Activated T-cell treated with anti-CD3 and anti-CD28 coated beads, Interleukin-2, amount 50 U/mL, for 24 hours (primary cell): ENCODE measurements around the gene P2RX2.

Source experiments
- DNase-seq: peaks from one replicate; pipeline ENCODE4 v3.0.0-alpha.2; 2020
- H3K27ac Mint-ChIP-seq: 2 replicates; pipeline ENCODE4 v1.8.0; 2020; ENCODE audit warnings: mild to moderate bottlenecking, mixed read lengths
- H3K27me3 Mint-ChIP-seq: 2 replicates; pipeline ENCODE4 v1.8.0; 2020; ENCODE audit warnings: mixed read lengths
- H3K36me3 Mint-ChIP-seq: 2 replicates; pipeline ENCODE4 v1.8.0; 2020; ENCODE audit warnings: low read depth, mixed read lengths
- H3K4me1 Mint-ChIP-seq: 2 replicates; pipeline ENCODE4 v1.8.0; 2020; ENCODE audit warnings: low read depth, mixed read lengths
- H3K4me3 Mint-ChIP-seq: 2 replicates; pipeline ENCODE4 v1.8.0; 2020; ENCODE audit warnings: mild to moderate bottlenecking, moderate library complexity, mixed read lengths
- H3K9me3 Mint-ChIP-seq: 2 replicates; pipeline ENCODE4 v1.8.0; 2020; ENCODE audit warnings: mixed read lengths

The P2RX2 gene

GRCh38 chr12:132603240-132604150 is 15.1 kb upstream of the P2RX2 start:
- no peak for DNase-seq
- Mint-ChIP-seq H3K4me1 (peaks cover 23% of the 10 kb centered on the region), H3K9me3 (no peaks in the 10 kb centered on the region), H3K27ac (no peak overlapping the region), H3K27me3 (peaks cover 79% of the 10 kb centered on the region), H3K36me3 (no peaks in the 10 kb centered on the region), H3K4me3 (no peak overlapping the region)

- H3K4me3 Mint-ChIP-seq = no peak overlapping the region
- H3K36me3 Mint-ChIP-seq = no peaks in the 10 kb centered on the region
- H3K27ac Mint-ChIP-seq = no peak overlapping the region
- DNase-seq = no peak
- no peaks in the 10 kb centered on the region for H3K9me3 Mint-ChIP-seq
- peaks cover 19% of the 10 kb centered on the region for H3K4me1 Mint-ChIP-seq
- peaks cover 79% of the 10 kb centered on the region for H3K27me3 Mint-ChIP-seq
Observed at GRCh38 chr12:132604151-132604618, 14.4 kb upstream of the P2RX2 start.

GRCh38 chr12:132604668-132605441 is 13.7 kb upstream of the P2RX2 start:
- no peak for DNase-seq
- H3K9me3 Mint-ChIP-seq = no peaks in the 10 kb centered on the region

GRCh38 chr12:132605892-132606291 is 12.7 kb upstream of the P2RX2 start:
- H3K36me3 Mint-ChIP-seq = no peaks in the 10 kb centered on the region
- H3K27me3 Mint-ChIP-seq = peaks cover 80% of the 10 kb centered on the region
- no peak for DNase-seq
- H3K4me3 Mint-ChIP-seq = no peak overlapping the region
- peaks cover 17% of the 10 kb centered on the region for H3K4me1 Mint-ChIP-seq
- H3K9me3 Mint-ChIP-seq = no peaks in the 10 kb centered on the region
- H3K27ac Mint-ChIP-seq = no peak overlapping the region

More at GRCh38 chr12:132604668-132605441, 13.7 kb upstream of the P2RX2 start:
- Mint-ChIP-seq H3K4me1 (peaks cover 18% of the 10 kb centered on the region), H3K27me3 (peaks cover 80% of the 10 kb centered on the region), H3K36me3 (no peaks in the 10 kb centered on the region), H3K27ac (no peak overlapping the region), H3K4me3 (no peak overlapping the region)

GRCh38 chr12:132606466-132606865 is 12.1 kb upstream of the P2RX2 start:
- peaks cover 81% of the 10 kb centered on the region for H3K27me3 Mint-ChIP-seq
- H3K27ac Mint-ChIP-seq = no peak overlapping the region
- H3K4me1 Mint-ChIP-seq = peaks cover 14% of the 10 kb centered on the region
- peaks cover 3% of the 10 kb centered on the region for H3K9me3 Mint-ChIP-seq
- no peak overlapping the region for H3K4me3 Mint-ChIP-seq
- DNase-seq = no peak
- H3K36me3 Mint-ChIP-seq = no peaks in the 10 kb centered on the region

- DNase-seq = no peak
- no peak overlapping the region for H3K27ac Mint-ChIP-seq
- peaks cover 14% of the 10 kb centered on the region for H3K4me1 Mint-ChIP-seq
- H3K36me3 Mint-ChIP-seq = no peaks in the 10 kb centered on the region
- peaks cover 4% of the 10 kb centered on the region for H3K9me3 Mint-ChIP-seq
- peaks cover 82% of the 10 kb centered on the region for H3K27me3 Mint-ChIP-seq
- no peak overlapping the region for H3K4me3 Mint-ChIP-seq
Observed at GRCh38 chr12:132606927-132607326, 11.6 kb upstream of the P2RX2 start.

GRCh38 chr12:132608231-132609171 is 10.1 kb upstream of the P2RX2 start:
- Mint-ChIP-seq H3K4me1 (peaks cover 12% of the 10 kb centered on the region), H3K4me3 (no peak overlapping the region), H3K36me3 (no peaks in the 10 kb centered on the region)

GRCh38 chr12:132610051-132610759 is 8.4 kb upstream of the P2RX2 start, which contains the start of gene LRCOL1:
TSS of gene LRCOL1 (minus strand) at chr12:132610582. CDS start at chr12:132606251, 4,331 bp downstream.
- Mint-ChIP-seq H3K27me3 (peaks cover 66% of the 10 kb centered on the region), H3K4me3 (no peak within 1 kb of the TSS), H3K4me1 (peaks cover 16% of the 10 kb centered on the region), H3K27ac (no peak within 1 kb of the TSS), H3K36me3 (no peaks in the 10 kb centered on the region), H3K9me3 (peaks cover 4% of the 10 kb centered on the region)
- no peak for DNase-seq

More at GRCh38 chr12:132608231-132609171, 10.1 kb upstream of the P2RX2 start:
- no peak for DNase-seq
- H3K27me3 Mint-ChIP-seq = peaks cover 73% of the 10 kb centered on the region
- peaks cover 4% of the 10 kb centered on the region for H3K9me3 Mint-ChIP-seq
- H3K27ac Mint-ChIP-seq = no peak overlapping the region

GRCh38 chr12:132610866-132611602 is 7.5 kb upstream of the P2RX2 start:
- Mint-ChIP-seq H3K36me3 (no peaks in the 10 kb centered on the region), H3K27me3 (peaks cover 71% of the 10 kb centered on the region), H3K9me3 (peaks cover 4% of the 10 kb centered on the region), H3K27ac (no peak overlapping the region), H3K4me3 (no peak overlapping the region), H3K4me1 (peaks cover 16% of the 10 kb centered on the region)
- DNase-seq = no peak

GRCh38 chr12:132611620-132612019 is 7.0 kb upstream of the P2RX2 start:
- Mint-ChIP-seq H3K4me3 (no peak overlapping the region), H3K4me1 (peaks cover 15% of the 10 kb centered on the region), H3K27me3 (peaks cover 71% of the 10 kb centered on the region), H3K36me3 (no peaks in the 10 kb centered on the region), H3K27ac (no peak overlapping the region), H3K9me3 (peaks cover 4% of the 10 kb centered on the region)
- no peak for DNase-seq

GRCh38 chr12:132614029-132614428 is 4.5 kb upstream of the P2RX2 start:
- no peak overlapping the region for H3K27ac Mint-ChIP-seq
- no peak overlapping the region for H3K4me3 Mint-ChIP-seq
- H3K36me3 Mint-ChIP-seq = no peaks in the 10 kb centered on the region
- no peak for DNase-seq
- peaks cover 18% of the 10 kb centered on the region for H3K4me1 Mint-ChIP-seq
- H3K27me3 Mint-ChIP-seq = peaks cover 66% of the 10 kb centered on the region
- peaks cover 6% of the 10 kb centered on the region for H3K9me3 Mint-ChIP-seq

GRCh38 chr12:132614861-132615578 is 3.6 kb upstream of the P2RX2 start:
- no peak overlapping the region for H3K4me3 Mint-ChIP-seq
- no peaks in the 10 kb centered on the region for H3K36me3 Mint-ChIP-seq
- peaks cover 56% of the 10 kb centered on the region for H3K27me3 Mint-ChIP-seq
- peak; percentile 86 for DNase-seq
- H3K27ac Mint-ChIP-seq = no peak overlapping the region
- peaks cover 18% of the 10 kb centered on the region for H3K4me1 Mint-ChIP-seq
- peaks cover 6% of the 10 kb centered on the region for H3K9me3 Mint-ChIP-seq
